IPS DF 6.9 (cell line): ENCODE measurements around the gene TTLL3.
A peak's percentile ranks its signal among the peaks of the same experiment; 100 is the strongest.

ENCODE experiments used
- DNase-seq: peaks from one replicate; pipeline ENCODE4 v3.0.0-alpha.2; 2013; ENCODE audit warnings: low read depth, low spot score
- H3K27ac ChIP-seq: one replicate; pipeline ENCODE4 v1.5.1; 2013; ENCODE audit warnings: low read length, control low read depth
- H3K27me3 ChIP-seq: 2 replicates; pipeline ENCODE4 v1.6.1; 2013; ENCODE audit warnings: mild to moderate bottlenecking, low read length; ENCODE audit not compliant: control insufficient read depth, insufficient read depth
- H3K36me3 ChIP-seq: 2 replicates; pipeline ENCODE4 v1.6.1; 2013; ENCODE audit warnings: low read length; ENCODE audit not compliant: control insufficient read depth, insufficient read depth
- H3K4me1 ChIP-seq: 2 replicates; pipeline ENCODE4 v1.6.1; 2013; ENCODE audit warnings: low read length; ENCODE audit not compliant: control insufficient read depth, insufficient read depth
- H3K4me3 ChIP-seq: 2 replicates; pipeline ENCODE4 v1.5.1; 2013; ENCODE audit warnings: mild to moderate bottlenecking, low read length
- H3K9me3 ChIP-seq: 2 replicates; pipeline ENCODE4 v1.6.1; 2013; ENCODE audit warnings: low read length, inconsistent platforms; ENCODE audit not compliant: control insufficient read depth, insufficient read depth
- WGBS: extraction: QIAGEN DNeasy Blood & Tissue Kit; methylation state at CpG from one replicate; pipeline ENCODE4 v1.1.7; 2013; ENCODE audit warnings: mixed read lengths, missing lambda C conversion rate; ENCODE audit not compliant: insufficient read length, insufficient coverage; 5-methylcytosine and 5-hydroxymethylcytosine counted together

TTLL3 gene

GRCh38 chr3:9791127-9791526 is 18.9 kb upstream of the TTLL3 start:
- no peak overlapping the region for H3K27ac ChIP-seq
- peaks cover 2% of the 10 kb centered on the region; the same call in 1 of the 2 replicates for H3K4me1 ChIP-seq
- H3K27me3 ChIP-seq, result no peaks in the 10 kb centered on the region
- peaks cover 5% of the 10 kb centered on the region for H3K36me3 ChIP-seq
- DNase-seq, result no peak
- no CpG with 5 or more reads among the region's 11 CpGs for WGBS
- no peak overlapping the region for H3K4me3 ChIP-seq
- no peaks in the 10 kb centered on the region for H3K9me3 ChIP-seq

GRCh38 chr3:9791790-9792404 is 18.2 kb upstream of the TTLL3 start:
- Histone ChIP-seq H3K27me3 (no peaks in the 10 kb centered on the region), H3K4me3 (peak overlapping the region; percentile 80; the same call in 1 of the 2 replicates), H3K9me3 (no peaks in the 10 kb centered on the region), H3K27ac (no peak overlapping the region), H3K4me1 (peaks cover 2% of the 10 kb centered on the region; the same call in 1 of the 2 replicates), H3K36me3 (peaks cover 5% of the 10 kb centered on the region)
- DNase-seq, result no peak
- no CpG with 5 or more reads among the region's 14 CpGs for WGBS

- peak; percentile 83 for DNase-seq
- no CpG with 5 or more reads among the region's 65 CpGs for WGBS
- no peaks in the 10 kb centered on the region for H3K27me3 ChIP-seq
- H3K27ac ChIP-seq, result no peak within 1 kb of the TSS
- peaks cover 9% of the 10 kb centered on the region for H3K36me3 ChIP-seq
- H3K4me3 ChIP-seq, result peak within 1 kb of the TSS; percentile 80
- peaks cover 2% of the 10 kb centered on the region; the same call in 1 of the 2 replicates for H3K4me1 ChIP-seq
- no peaks in the 10 kb centered on the region for H3K9me3 ChIP-seq
Measured at GRCh38 chr3:9792405-9793160, 17.5 kb upstream of the TTLL3 start, which contains the start of the genes ARPC4 and TADA3. ARPC4 (plus strand) TSS chr3:9793082; CDS start chr3:9793122, 40 bp downstream. TADA3 (minus strand) TSS chr3:9792473; CDS start chr3:9791466, 1,007 bp downstream.

- no peak for DNase-seq
- Histone ChIP-seq H3K4me3 (peak overlapping the region; percentile 80), H3K36me3 (peaks cover 13% of the 10 kb centered on the region), H3K4me1 (peaks cover 2% of the 10 kb centered on the region; the same call in 1 of the 2 replicates), H3K9me3 (no peaks in the 10 kb centered on the region), H3K27ac (no peak overlapping the region), H3K27me3 (no peaks in the 10 kb centered on the region)
- WGBS, result no CpG with 5 or more reads among the region's 23 CpGs
Measured at GRCh38 chr3:9793161-9793781, 16.8 kb upstream of the TTLL3 start.

- no peak overlapping the region for H3K4me3 ChIP-seq
- H3K36me3 ChIP-seq, result peaks cover 11% of the 10 kb centered on the region
- DNase-seq, result no peak
- no CpG with 5 or more reads among the region's 11 CpGs for WGBS
- H3K27ac ChIP-seq, result no peak overlapping the region
- no peaks in the 10 kb centered on the region for H3K27me3 ChIP-seq
- H3K9me3 ChIP-seq, result no peaks in the 10 kb centered on the region
- peaks cover 2% of the 10 kb centered on the region; the same call in 1 of the 2 replicates for H3K4me1 ChIP-seq
Measured at GRCh38 chr3:9794400-9794799, 15.7 kb upstream of the TTLL3 start.

- no peak overlapping the region for H3K27ac ChIP-seq
- H3K36me3 ChIP-seq, result peaks cover 14% of the 10 kb centered on the region; the same call in 1 of the 2 replicates
- WGBS, result no CpG with 5 or more reads among the region's 5 CpGs
Measured at GRCh38 chr3:9795207-9795606, 14.9 kb upstream of the TTLL3 start.

GRCh38 chr3:9797196-9797945 is 12.7 kb upstream of the TTLL3 start:
- Histone ChIP-seq H3K9me3 (no peaks in the 10 kb centered on the region), H3K4me1 (no peaks in the 10 kb centered on the region), H3K27ac (no peak overlapping the region), H3K27me3 (no peaks in the 10 kb centered on the region), H3K4me3 (no peak overlapping the region), H3K36me3 (peaks cover 20% of the 10 kb centered on the region; the same call in 1 of the 2 replicates)
- WGBS, result no CpG with 5 or more reads among the region's 12 CpGs
- DNase-seq, result no peak

More at GRCh38 chr3:9795207-9795606, 14.9 kb upstream of the TTLL3 start:
- Histone ChIP-seq H3K9me3 (no peaks in the 10 kb centered on the region), H3K4me1 (peaks cover 2% of the 10 kb centered on the region; the same call in 1 of the 2 replicates), H3K27me3 (no peaks in the 10 kb centered on the region), H3K4me3 (no peak overlapping the region)
- no peak for DNase-seq

GRCh38 chr3:9800529-9800928 is 9.5 kb upstream of the TTLL3 start:
- H3K4me1 ChIP-seq, result no peaks in the 10 kb centered on the region
- no peaks in the 10 kb centered on the region for H3K27me3 ChIP-seq
- no peak for DNase-seq
- no CpG with 5 or more reads among the region's 5 CpGs for WGBS
- no peak overlapping the region for H3K27ac ChIP-seq
- H3K4me3 ChIP-seq, result no peak overlapping the region
- no peaks in the 10 kb centered on the region for H3K9me3 ChIP-seq
- peaks cover 43% of the 10 kb centered on the region for H3K36me3 ChIP-seq

- DNase-seq, result no peak
- no peaks in the 10 kb centered on the region for H3K4me1 ChIP-seq
- H3K9me3 ChIP-seq, result no peaks in the 10 kb centered on the region
- H3K4me3 ChIP-seq, result no peak overlapping the region
- WGBS, result no CpG with 5 or more reads among the region's 1 CpG
- H3K27ac ChIP-seq, result no peak overlapping the region
- H3K27me3 ChIP-seq, result no peaks in the 10 kb centered on the region
- peaks cover 40% of the 10 kb centered on the region for H3K36me3 ChIP-seq
Measured at GRCh38 chr3:9803494-9803893, 6.6 kb upstream of the TTLL3 start.

- Histone ChIP-seq H3K9me3 (no peaks in the 10 kb centered on the region), H3K4me3 (no peak overlapping the region), H3K4me1 (no peaks in the 10 kb centered on the region), H3K27me3 (no peaks in the 10 kb centered on the region), H3K27ac (no peak overlapping the region), H3K36me3 (peaks cover 36% of the 10 kb centered on the region)
- no CpG with 5 or more reads among the region's 5 CpGs for WGBS
- no peak for DNase-seq
Measured at GRCh38 chr3:9804996-9805395, 5.1 kb upstream of the TTLL3 start.
